CD1c-positive myeloid dendritic cell (primary cell): ENCODE results near the gene HLA-B.

ENCODE experiments used
- DNase-seq: peaks from one replicate; pipeline ENCODE4 v3.0.0-alpha.2; 2016; ENCODE audit errors: extremely low spot score

HLA-B gene

GRCh38 chr6:31352683-31353383, 4.1 kb downstream of the HLA-B start:
- peak; percentile 26 for DNase-seq

DNA sequence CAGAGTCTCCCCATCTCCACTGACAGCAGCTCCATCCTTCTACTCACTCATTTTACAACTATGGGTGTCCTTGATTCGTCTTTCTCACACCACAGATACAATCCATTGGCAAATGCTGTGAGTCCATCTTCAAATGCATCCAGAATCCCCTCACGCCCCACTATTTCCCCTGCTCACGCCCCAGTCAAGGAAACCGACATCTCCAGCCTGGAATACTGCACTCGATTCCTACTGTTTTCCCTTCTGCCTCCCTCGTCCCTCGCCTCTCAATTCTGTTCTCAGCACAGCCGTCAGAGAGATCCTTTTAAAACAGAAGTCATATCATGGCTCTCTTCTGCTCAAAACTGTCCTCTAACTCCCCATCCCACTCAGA, 4.7 kb downstream of the HLA-B start:
- peak; percentile 9 for DNase-seq

GRCh38 chr6:31351401-31352309, 5.3 kb downstream of the HLA-B start:
- DNase-seq = peak; percentile 19

DNA sequence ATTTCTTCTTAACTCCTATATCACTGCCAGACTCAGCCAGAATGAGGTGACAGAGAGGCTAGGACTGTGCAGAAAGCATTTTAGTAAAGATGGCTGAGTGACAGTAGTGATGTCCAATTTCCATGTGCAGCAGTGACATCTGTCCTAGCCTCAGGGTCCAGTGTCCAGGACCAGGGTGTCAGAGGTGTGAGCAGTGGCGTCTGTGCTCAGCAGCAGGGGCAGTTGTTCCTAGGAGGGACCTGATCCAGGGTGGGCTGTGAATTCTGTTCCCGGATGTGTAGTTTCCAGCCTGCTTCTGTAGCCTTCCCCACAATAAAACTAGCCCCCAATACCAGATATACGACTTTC, 6.0 kb downstream of the HLA-B start:
- DNase-seq = no peak

- DNase-seq = no peak
Observed at GRCh38 chr6:31350196-31351032, 6.6 kb downstream of the HLA-B start.

DNA sequence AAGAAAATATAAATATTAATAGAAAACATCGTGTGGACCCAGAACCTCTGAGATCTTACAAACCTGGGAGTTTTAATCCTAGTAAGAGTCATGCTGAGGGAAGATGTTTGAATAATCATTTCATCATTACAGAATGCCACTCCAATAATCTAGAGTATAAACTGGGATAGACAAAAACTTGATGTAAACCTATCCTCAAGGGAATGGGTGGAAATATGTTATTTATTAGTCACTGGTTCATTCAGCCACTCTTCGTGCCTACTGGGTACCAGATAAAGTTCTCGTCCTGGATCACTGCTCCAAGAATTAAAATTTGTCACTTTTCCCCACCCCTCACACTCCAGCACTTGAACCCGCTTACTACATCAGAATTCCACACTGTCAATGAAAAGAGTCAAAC, 7.7 kb downstream of the HLA-B start:
- DNase-seq = no peak

- no peak for DNase-seq
Observed at GRCh38 chr6:31345026-31345730, 11.8 kb downstream of the HLA-B start.

DNA sequence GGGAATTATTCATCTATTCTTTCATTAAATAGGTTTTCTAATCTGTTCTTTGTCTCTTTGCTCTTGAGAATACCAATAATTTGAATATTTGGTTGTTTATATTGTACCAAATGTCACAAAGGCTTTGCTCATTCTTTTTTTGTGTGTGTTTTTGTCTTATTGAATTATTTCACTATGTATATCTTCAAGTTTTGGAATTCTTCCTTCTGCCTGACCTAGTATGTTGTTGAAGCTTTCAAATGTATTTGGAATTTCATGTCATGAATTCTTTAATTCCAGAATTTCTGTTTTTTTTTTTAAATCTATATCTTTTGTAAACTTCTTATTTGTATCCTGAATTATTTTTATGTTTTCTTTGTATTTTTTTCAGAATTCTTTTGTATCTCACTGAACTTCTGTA, 16.8 kb downstream of the HLA-B start:
- DNase-seq = no peak

GRCh38 chr6:31339210-31339609, 17.8 kb downstream of the HLA-B start:
- peak; percentile 11 for DNase-seq

- no peak for DNase-seq
Observed at GRCh38 chr6:31336896-31337496, 20.0 kb downstream of the HLA-B start.

- DNase-seq = peak; percentile 37
Observed at GRCh38 chr6:31332637-31333602, 24.1 kb downstream of the HLA-B start.

- no peak for DNase-seq
Observed at GRCh38 chr6:31328355-31328960, 28.5 kb downstream of the HLA-B start.

GRCh38 chr6:31321820-31322219, 35.2 kb downstream of the HLA-B start:
- no peak for DNase-seq

GRCh38 chr6:31321005-31321707, 35.8 kb downstream of the HLA-B start:
- no peak for DNase-seq

DNA sequence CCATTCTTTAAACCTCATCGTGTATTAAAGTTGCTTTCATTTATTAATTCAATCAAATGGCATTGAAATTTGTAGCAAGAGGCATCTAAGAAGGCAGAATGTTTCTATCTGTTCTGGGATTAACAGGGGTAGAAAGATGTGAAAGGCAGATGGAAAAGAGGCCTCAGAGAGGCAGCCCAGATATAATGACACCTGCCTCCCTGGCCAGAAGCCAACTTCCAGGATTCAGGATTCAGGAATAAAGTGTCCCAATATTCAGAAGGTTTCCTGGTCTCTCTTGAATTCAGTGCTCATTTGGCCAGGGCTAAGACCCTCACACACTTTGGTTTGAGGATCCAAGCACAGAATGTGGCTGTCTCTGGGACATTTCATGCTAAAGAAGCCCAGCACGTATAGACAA, 39.9 kb downstream of the HLA-B start:
- no peak for DNase-seq

GRCh38 chr6:31309641-31310040, 47.3 kb downstream of the HLA-B start:
- DNase-seq = no peak

GRCh38 chr6:31308845-31309175, 48.2 kb downstream of the HLA-B start:
- no peak for DNase-seq

- DNase-seq = peak; percentile 74
Observed at GRCh38 chr6:31308050-31308844, 48.7 kb downstream of the HLA-B start.
